Lower lobe of right lung (tissue), 2 donors: Measurements from ENCODE around the gene DNAJC22. TPM values are rescaled to one million over a fixed set of nuclear protein-coding genes. Genes with fewer than 3 reads are reported as not detected.
A peak's percentile ranks its signal among the peaks of the same experiment; 100 is the strongest.

Source experiments
- ATAC-seq, 2 donors: fragments of 200-7000 bp; cut with Tn5 transposase; one replicate each; pipeline ENCODE4 v1.9.1; 2020 to 2022; ENCODE audit warnings: mild to moderate bottlenecking in 2 of 2, moderate library complexity in 2 of 2
- DNase-seq: peaks from one replicate; pipeline ENCODE4 v3.0.0-alpha.2; 2020
- H3K27ac ChIP-seq: fragments of 200-600 bp; one replicate; pipeline ENCODE4 v1.8.0; 2022
- H3K27me3 ChIP-seq: fragments of 200-600 bp; one replicate; pipeline ENCODE4 v1.8.0; 2022; ENCODE audit warnings: low read depth
- H3K36me3 ChIP-seq: fragments of 200-600 bp; one replicate; pipeline ENCODE4 v1.8.0; 2022; ENCODE audit warnings: mild to moderate bottlenecking
- H3K4me1 ChIP-seq: fragments of 200-600 bp; one replicate; pipeline ENCODE4 v1.8.0; 2022
- H3K4me3 ChIP-seq: fragments of 200-600 bp; one replicate; pipeline ENCODE4 v1.8.0; 2022; ENCODE audit warnings: mild to moderate bottlenecking
- H3K9me3 ChIP-seq: fragments of 200-600 bp; one replicate; pipeline ENCODE4 v1.8.0; 2022
- CTCF ChIP-seq: fragments of 200-600 bp; IDR thresholded peaks from one replicate; pipeline ENCODE4 v1.8.0; 2022; ENCODE audit warnings: antibody characterized with exemption, mild to moderate bottlenecking
- intact Hi-C: fragments of 100-400 bp; cut with DNase I; formaldehyde crosslinking; loops from one replicate; pipeline ENCODE4 v1.11.0; 2022
- total RNA-seq: library from RNA; stranded (reverse); fragmentation: NEBNext Ultra II Directional; extraction: Animal tissue kit (Norgen Biotek cat#: 25700); gene quantifications from one replicate; pipeline ENCODE4 v1.2.1, GENCODE V29; 2021
- donor health status: DM: no; HTN: yes; CAD: no; lungs with severe emphysema.

The DNAJC22 gene
- total RNA-seq, 1 donor from 2014 or later = 0.18 TPM

- Histone ChIP-seq H3K27ac (no peak overlapping the region), H3K9me3 (no peaks in the 10 kb centered on the region), H3K36me3 (no peaks in the 10 kb centered on the region), H3K4me1 (peaks cover 8% of the 10 kb centered on the region), H3K27me3 (peaks cover 16% of the 10 kb centered on the region), H3K4me3 (no peak overlapping the region)
- TF ChIP-seq CTCF = no peak
- intact Hi-C loops = no loop called here
- no peak for DNase-seq
- ATAC-seq = no peak
Measured at GRCh38 chr12:49328816-49329215, 17.9 kb upstream of the DNAJC22 start.

DNA sequence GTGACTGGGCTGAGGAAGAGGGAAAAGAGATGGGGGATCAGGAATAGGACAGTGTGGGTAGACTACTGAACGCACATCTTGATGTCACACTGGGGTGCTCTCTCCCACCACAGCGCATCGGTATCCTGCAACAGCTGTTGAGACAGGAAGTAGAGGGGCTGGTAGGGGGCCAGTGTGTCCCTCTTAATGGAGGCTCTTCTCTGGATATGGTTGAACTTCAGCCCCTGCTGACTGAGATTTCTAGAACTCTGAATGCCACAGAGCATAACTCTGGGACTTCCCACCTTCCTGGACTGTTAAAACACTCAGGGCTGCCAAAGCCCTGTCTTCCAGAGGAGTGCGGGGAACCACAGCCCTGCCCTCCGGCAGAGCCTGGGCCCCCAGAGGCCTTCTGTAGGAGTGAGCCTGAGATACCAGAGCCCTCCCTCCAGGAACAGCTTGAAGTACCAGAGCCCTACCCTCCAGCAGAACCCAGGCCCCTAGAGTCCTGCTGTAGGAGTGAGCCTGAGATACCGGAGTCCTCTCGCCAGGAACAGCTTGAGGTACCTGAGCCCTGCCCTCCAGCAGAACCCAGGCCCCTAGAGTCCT, 16.6 kb upstream of the DNAJC22 start:
- no peaks in the 10 kb centered on the region for H3K9me3 ChIP-seq
- DNase-seq (no peak), ATAC-seq (no peak)
- H3K4me3 ChIP-seq = no peak overlapping the region
- no peak for TF ChIP-seq CTCF
- peaks cover 6% of the 10 kb centered on the region for H3K4me1 ChIP-seq
- no peaks in the 10 kb centered on the region for H3K36me3 ChIP-seq
- peaks cover 30% of the 10 kb centered on the region for H3K27me3 ChIP-seq
- H3K27ac ChIP-seq = no peak overlapping the region
- intact Hi-C loops = no loop called here

DNA sequence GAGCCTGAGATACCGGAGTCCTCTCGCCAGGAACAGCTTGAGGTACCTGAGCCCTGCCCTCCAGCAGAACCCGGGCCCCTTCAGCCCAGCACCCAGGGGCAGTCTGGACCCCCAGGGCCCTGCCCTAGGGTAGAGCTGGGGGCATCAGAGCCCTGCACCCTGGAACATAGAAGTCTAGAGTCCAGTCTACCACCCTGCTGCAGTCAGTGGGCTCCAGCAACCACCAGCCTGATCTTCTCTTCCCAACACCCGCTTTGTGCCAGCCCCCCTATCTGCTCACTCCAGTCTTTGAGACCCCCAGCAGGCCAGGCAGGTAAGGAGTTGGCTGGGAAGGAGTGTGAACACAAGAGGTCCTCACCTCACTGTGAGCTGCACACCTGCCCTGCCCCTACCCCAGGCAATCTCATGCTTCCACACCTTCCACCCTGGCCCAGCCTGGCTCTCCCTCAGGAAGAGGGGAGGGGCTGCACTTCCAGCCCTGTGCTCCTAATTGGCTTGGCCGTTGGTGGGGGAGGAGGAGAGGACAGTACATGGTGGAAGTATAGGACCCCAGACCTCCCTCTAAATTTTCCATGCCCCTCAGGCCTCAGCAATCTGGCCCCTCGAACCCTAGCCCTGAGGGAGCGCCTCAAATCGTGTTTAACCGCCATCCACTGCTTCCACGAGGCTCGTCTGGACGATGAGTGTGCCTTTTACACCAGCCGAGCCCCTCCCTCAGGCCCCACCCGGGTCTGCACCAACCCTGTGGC, 15.9 kb upstream of the DNAJC22 start:
- H3K36me3 ChIP-seq = no peaks in the 10 kb centered on the region
- no peaks in the 10 kb centered on the region for H3K9me3 ChIP-seq
- ATAC-seq (no peak), DNase-seq (no peak)
- no peak overlapping the region for H3K27ac ChIP-seq
- peaks cover 36% of the 10 kb centered on the region for H3K27me3 ChIP-seq
- TF ChIP-seq CTCF = no peak
- intact Hi-C loops = no loop called here
- peaks cover 6% of the 10 kb centered on the region for H3K4me1 ChIP-seq
- H3K4me3 ChIP-seq = no peak overlapping the region

GRCh38 chr12:49331380-49332222, 15.1 kb upstream of the DNAJC22 start:
- no peak overlapping the region for H3K4me3 ChIP-seq
- no peaks in the 10 kb centered on the region for H3K9me3 ChIP-seq
- intact Hi-C loops = no loop called here
- peaks cover 44% of the 10 kb centered on the region for H3K27me3 ChIP-seq
- peak; percentile 62 for TF ChIP-seq CTCF
- no peaks in the 10 kb centered on the region for H3K36me3 ChIP-seq
- no peak overlapping the region for H3K27ac ChIP-seq
- peaks cover 14% of the 10 kb centered on the region for H3K4me1 ChIP-seq
- ATAC-seq (peak; percentile 87 to 89), DNase-seq (peak; percentile 76)

- Histone ChIP-seq H3K36me3 (no peaks in the 10 kb centered on the region), H3K9me3 (no peaks in the 10 kb centered on the region), H3K4me1 (peaks cover 23% of the 10 kb centered on the region), H3K4me3 (no peak overlapping the region), H3K27ac (no peak overlapping the region), H3K27me3 (peaks cover 53% of the 10 kb centered on the region)
- intact Hi-C loops = no loop called here
- ATAC-seq (no peak), DNase-seq (no peak)
- no peak for TF ChIP-seq CTCF
Measured at GRCh38 chr12:49332441-49332861, 14.2 kb upstream of the DNAJC22 start.
